Right atrium auricular region (tissue), 2 donors: ENCODE measurements around the gene UIMC1. TPM values are rescaled to one million over a fixed set of nuclear protein-coding genes. Genes with fewer than 3 reads are reported as not detected.

Source experiments
- DNase-seq: peaks from one replicate; pipeline ENCODE4 v3.0.0-alpha.2; 2019; ENCODE audit warnings: low spot score
- H3K27ac ChIP-seq, 2 donors: fragments of 200-600 bp; sonication (generic); 1 replicate in 1 of 2; 2 replicates in 1 of 2; pipeline ENCODE4 v1.5.1; 2016 to 2019
- H3K27me3 ChIP-seq, 2 donors: fragments of 200-600 bp; sonication (generic); one replicate each; pipeline versions ENCODE4 v1.5.1 to v1.6.0; 2017 to 2019
- H3K36me3 ChIP-seq: fragments of 200-600 bp; sonication (generic); one replicate; pipeline ENCODE4 v1.5.1; 2016
- H3K4me1 ChIP-seq, 2 donors: fragments of 200-600 bp; sonication (generic); one replicate each; pipeline versions ENCODE4 v1.5.1 to v1.6.0; 2017 to 2019
- H3K4me3 ChIP-seq, 2 donors: fragments of 200-600 bp; sonication (generic); 1 replicate in 1 of 2; 2 replicates in 1 of 2; pipeline ENCODE4 v1.5.1; 2017 to 2019; ENCODE audit warnings: mild to moderate bottlenecking in 1 of 2, moderate library complexity in 1 of 2
- H3K9me3 ChIP-seq, 2 donors: fragments of 200-600 bp; sonication (generic); one replicate each; pipeline ENCODE4 v1.5.1; 2019
- total RNA-seq, 2 donors: library from RNA; depleted of rRNA; stranded (reverse); fragments of >200 nt; gene quantifications; one replicate each; pipeline ENCODE4 v1.1.0, GENCODE V29; 2016
- TF ChIP-seq, protein P1 (sequence below), 2 donors: fragments of 200-600 bp; sonication (generic); IDR thresholded peaks; one replicate each; pipeline ENCODE4 v1.5.1; 2019; ENCODE audit warnings: antibody characterized with exemption in 2 of 2

UIMC1 gene
- total RNA-seq, 2 donors from 2014 or later = 18.9 to 27.4 TPM

- Histone ChIP-seq H3K36me3 (no peaks in the 10 kb centered on the region), H3K4me1 (no peaks in the 10 kb centered on the region), H3K4me3 (no peak overlapping the region), H3K27ac (no peak overlapping the region), H3K27me3 (no peaks in the 10 kb centered on the region), H3K9me3 (no peaks in the 10 kb centered on the region)
- no peak for DNase-seq
- TF ChIP-seq, protein P1, sequence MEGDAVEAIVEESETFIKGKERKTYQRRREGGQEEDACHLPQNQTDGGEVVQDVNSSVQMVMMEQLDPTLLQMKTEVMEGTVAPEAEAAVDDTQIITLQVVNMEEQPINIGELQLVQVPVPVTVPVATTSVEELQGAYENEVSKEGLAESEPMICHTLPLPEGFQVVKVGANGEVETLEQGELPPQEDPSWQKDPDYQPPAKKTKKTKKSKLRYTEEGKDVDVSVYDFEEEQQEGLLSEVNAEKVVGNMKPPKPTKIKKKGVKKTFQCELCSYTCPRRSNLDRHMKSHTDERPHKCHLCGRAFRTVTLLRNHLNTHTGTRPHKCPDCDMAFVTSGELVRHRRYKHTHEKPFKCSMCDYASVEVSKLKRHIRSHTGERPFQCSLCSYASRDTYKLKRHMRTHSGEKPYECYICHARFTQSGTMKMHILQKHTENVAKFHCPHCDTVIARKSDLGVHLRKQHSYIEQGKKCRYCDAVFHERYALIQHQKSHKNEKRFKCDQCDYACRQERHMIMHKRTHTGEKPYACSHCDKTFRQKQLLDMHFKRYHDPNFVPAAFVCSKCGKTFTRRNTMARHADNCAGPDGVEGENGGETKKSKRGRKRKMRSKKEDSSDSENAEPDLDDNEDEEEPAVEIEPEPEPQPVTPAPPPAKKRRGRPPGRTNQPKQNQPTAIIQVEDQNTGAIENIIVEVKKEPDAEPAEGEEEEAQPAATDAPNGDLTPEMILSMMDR (IDR thresholded peaks at IDR 0.05) = no peak
These were observed 145.3 kb downstream of the UIMC1 start for GRCh38 chr5:176861276-176861675.

- H3K4me3 ChIP-seq = no peak overlapping the region
- H3K4me1 ChIP-seq = no peaks in the 10 kb centered on the region
- TF ChIP-seq, protein P1 (IDR thresholded peaks at IDR 0.05) = no peak
- no peaks in the 10 kb centered on the region for H3K36me3 ChIP-seq
- no peaks in the 10 kb centered on the region for H3K27me3 ChIP-seq
- no peak overlapping the region for H3K27ac ChIP-seq
- DNase-seq = no peak
- H3K9me3 ChIP-seq = no peaks in the 10 kb centered on the region
These were observed 146.2 kb downstream of the UIMC1 start for GRCh38 chr5:176860381-176860780.

DNA sequence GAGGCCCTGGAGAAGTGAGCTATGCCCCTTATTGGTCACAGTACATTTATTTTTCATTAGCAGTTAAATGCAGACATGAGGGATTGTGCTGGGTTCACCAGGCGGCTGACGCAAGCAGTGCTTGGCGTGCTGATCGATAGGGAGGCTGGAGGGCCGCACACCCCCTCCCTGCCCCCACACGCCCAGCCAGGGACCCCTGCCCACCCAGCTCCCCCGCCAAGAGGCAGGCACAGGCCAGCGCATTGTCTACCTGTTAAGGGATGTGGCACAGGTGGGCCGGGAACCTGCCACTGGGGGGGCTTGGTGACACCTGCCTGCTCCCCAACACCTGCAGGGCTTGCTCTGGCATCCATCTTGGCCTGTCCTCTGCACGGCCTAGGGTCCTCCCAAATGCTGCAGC is 146.7 kb downstream of the UIMC1 start:
- TF ChIP-seq, protein P1 (IDR thresholded peaks at IDR 0.05) = no peak
- H3K36me3 ChIP-seq = no peaks in the 10 kb centered on the region
- no peak overlapping the region for H3K27ac ChIP-seq
- H3K27me3 ChIP-seq = no peaks in the 10 kb centered on the region
- no peak for DNase-seq
- no peaks in the 10 kb centered on the region for H3K4me1 ChIP-seq
- no peaks in the 10 kb centered on the region for H3K9me3 ChIP-seq
- no peak overlapping the region for H3K4me3 ChIP-seq

- H3K27me3 ChIP-seq = no peaks in the 10 kb centered on the region
- TF ChIP-seq, protein P1 (IDR thresholded peaks at IDR 0.05) = no peak
- H3K36me3 ChIP-seq = no peaks in the 10 kb centered on the region
- no peaks in the 10 kb centered on the region for H3K4me1 ChIP-seq
- no peak for DNase-seq
- no peak overlapping the region for H3K4me3 ChIP-seq
- no peaks in the 10 kb centered on the region for H3K9me3 ChIP-seq
- H3K27ac ChIP-seq = no peak overlapping the region
These were observed 148.7 kb downstream of the UIMC1 start for GRCh38 chr5:176857894-176858273.

DNA sequence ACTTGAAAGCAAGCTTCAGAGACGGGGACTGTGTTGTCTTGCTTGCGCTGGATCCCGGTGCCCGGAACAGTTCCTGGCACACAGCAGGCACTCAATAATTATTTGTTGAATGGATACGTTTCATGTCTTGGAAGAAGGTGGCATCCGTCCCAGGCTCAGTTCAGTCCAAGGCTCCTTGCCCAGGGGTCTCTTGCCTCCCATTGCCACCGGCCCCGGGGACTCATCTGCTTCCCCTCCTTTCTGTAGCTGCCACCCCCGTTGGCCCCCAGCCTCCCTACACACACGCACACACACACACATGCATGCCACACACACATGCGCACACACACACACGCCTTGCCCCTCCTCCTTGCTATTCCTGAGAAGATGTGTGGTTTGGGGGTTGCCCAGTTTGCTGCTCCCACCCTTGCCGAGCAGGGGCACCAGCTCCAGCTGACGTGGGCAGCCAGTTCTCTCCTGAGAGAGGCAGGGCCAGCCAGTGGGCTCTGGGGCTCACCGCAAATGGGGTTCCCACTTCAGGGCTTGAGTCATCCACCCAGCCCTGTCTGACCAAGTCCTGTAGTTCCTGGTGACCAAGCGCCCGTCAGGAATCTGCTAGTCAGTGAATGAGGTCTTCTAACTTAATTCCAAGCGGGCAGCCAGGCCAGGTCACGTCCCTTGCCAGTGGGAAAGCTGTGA is 149.2 kb downstream of the UIMC1 start:
- no peak for DNase-seq
- TF ChIP-seq, protein P1 (IDR thresholded peaks at IDR 0.05) = no peak
- H3K4me3 ChIP-seq = no peak overlapping the region
- no peaks in the 10 kb centered on the region for H3K36me3 ChIP-seq
- no peaks in the 10 kb centered on the region for H3K9me3 ChIP-seq
- no peak overlapping the region for H3K27ac ChIP-seq
- no peaks in the 10 kb centered on the region for H3K4me1 ChIP-seq
- no peaks in the 10 kb centered on the region for H3K27me3 ChIP-seq

GRCh38 chr5:176856746-176857145 is 149.8 kb downstream of the UIMC1 start:
- H3K36me3 ChIP-seq = no peaks in the 10 kb centered on the region
- no peak for DNase-seq
- TF ChIP-seq, protein P1 (IDR thresholded peaks at IDR 0.05) = no peak
- H3K27me3 ChIP-seq = no peaks in the 10 kb centered on the region
- no peaks in the 10 kb centered on the region for H3K9me3 ChIP-seq
- H3K4me1 ChIP-seq = no peaks in the 10 kb centered on the region
- no peak overlapping the region for H3K4me3 ChIP-seq
- no peak overlapping the region for H3K27ac ChIP-seq
